ENCODE results near the gene UBAC2.
"Not testable (repeated sequence)": the region's sequence is repeated elsewhere in the genome, so short reads cannot be mapped to it uniquely, and the experiment has no call there.

Gene UBAC2

GRCh38 chr13:99185606-99186005 lies 15.0 kb upstream of the UBAC2 start:
- DNase-seq: no peak

- no peak for DNase-seq
These were observed 10.3 kb upstream of the UBAC2 start for GRCh38 chr13:99190147-99190985.

GRCh38 chr13:99191336-99191899 lies 9.2 kb upstream of the UBAC2 start:
- no peak for DNase-seq

GRCh38 chr13:99191900-99192399 lies 8.7 kb upstream of the UBAC2 start:
- no peak for DNase-seq

GRCh38 chr13:99192480-99192879 lies 8.2 kb upstream of the UBAC2 start:
- no peak for DNase-seq

- DNase-seq: no peak
These were observed 7.5 kb upstream of the UBAC2 start for GRCh38 chr13:99193152-99193551.

- no peak for DNase-seq
These were observed 4.1 kb upstream of the UBAC2 start for GRCh38 chr13:99196466-99197116.

GRCh38 chr13:99197117-99197651 lies 3.5 kb upstream of the UBAC2 start:
- no peak for DNase-seq

GRCh38 chr13:99199541-99200431 lies 868 bp upstream of the UBAC2 start:
- no peak for DNase-seq

GRCh38 chr13:99203601-99204579 lies 3.2 kb downstream of the UBAC2 start:
- DNase-seq: no peak

GRCh38 chr13:99205621-99206220 lies 5.1 kb downstream of the UBAC2 start:
- no peak for DNase-seq

- DNase-seq: no peak
These were observed 5.6 kb downstream of the UBAC2 start for GRCh38 chr13:99206226-99206625.

- no peak for DNase-seq
These were observed 6.2 kb downstream of the UBAC2 start for GRCh38 chr13:99206873-99207272.

GRCh38 chr13:99207511-99207910 lies 6.9 kb downstream of the UBAC2 start:
- DNase-seq: no peak

GRCh38 chr13:99208185-99208584 lies 7.5 kb downstream of the UBAC2 start:
- DNase-seq: no peak

- DNase-seq: no peak
These were observed 8.3 kb downstream of the UBAC2 start for GRCh38 chr13:99208845-99209527.

- DNase-seq: not testable (repeated sequence)
These were observed 10.0 kb downstream of the UBAC2 start for GRCh38 chr13:99210627-99211026.

- DNase-seq: no peak
These were observed 10.9 kb downstream of the UBAC2 start for GRCh38 chr13:99211421-99212035.

- no peak for DNase-seq
These were observed 13.6 kb downstream of the UBAC2 start for GRCh38 chr13:99214232-99214631.

- DNase-seq: no peak
These were observed 14.1 kb downstream of the UBAC2 start for GRCh38 chr13:99214731-99215130.
